ENCODE results near the gene FAF1. TPM values are rescaled to one million over a fixed set of nuclear protein-coding genes. Genes with fewer than 3 reads are reported as not detected.

FAF1 gene
- total and polyA plus RNA-seq, 9 of the 15 experiments (the other 6 are each of a cell fraction or from before 2014, with no cell fraction given): 48.7 to 225 (median 118) TPM

GRCh38 chr1:50720457-50721053, 239.5 kb downstream of the FAF1 start (continued):
- peak; percentile 58 for TF ChIP-seq CCNT2 (IDR thresholded peaks at IDR 0.05; ENCODE audit: borderline replicate concordance, extremely low read depth, insufficient read length, low read depth, low read length)
- no peak for TF ChIP-seq ZNF561 (CRISPR knock-in tag; conservative IDR thresholded peaks at IDR 0.05)
- no peak for TF ChIP-seq ZFP1 (CRISPR knock-in tag; IDR thresholded peaks at IDR 0.05)
- no peak for TF ChIP-seq KDM4B (IDR thresholded peaks at IDR 0.05; ENCODE audit: borderline replicate concordance in 2 of 2, low read depth in 1 of 2)
- no peak for TF ChIP-seq ZBTB43 (CRISPR knock-in tag; IDR thresholded peaks at IDR 0.05)
- TF ChIP-seq SMAD1 (IDR thresholded peaks at IDR 0.05; ENCODE audit: low read depth, low read length, partially characterized antibody): no peak
- TF ChIP-seq TAL1 (IDR thresholded peaks at IDR 0.05): peak; percentile 86
- peak; percentile 63 to 64; a peak in 2 of 4 replicates for TF ChIP-seq ARNT (IDR thresholded peaks at IDR 0.05)
- TF ChIP-seq NFE2 (IDR thresholded peaks at IDR 0.05; ENCODE audit: low read depth): no peak
- TF ChIP-seq HDAC8 (tag; IDR thresholded peaks at IDR 0.05): no peak
- TF ChIP-seq JUND (IDR thresholded peaks at IDR 0.05; ENCODE audit: borderline replicate concordance, low read depth, low read length): peak; percentile 63; the same call in 1 of the 2 replicates
- TF ChIP-seq JUND (tag; IDR thresholded peaks at IDR 0.05; ENCODE audit: borderline replicate concordance, low read depth, low read length): peak; percentile 40; the same call in 1 of the 3 replicates
- TF ChIP-seq GATA2 (CRISPR knock-in tag; IDR thresholded peaks at IDR 0.05): peak; percentile 70
- TF ChIP-seq, protein P1, sequence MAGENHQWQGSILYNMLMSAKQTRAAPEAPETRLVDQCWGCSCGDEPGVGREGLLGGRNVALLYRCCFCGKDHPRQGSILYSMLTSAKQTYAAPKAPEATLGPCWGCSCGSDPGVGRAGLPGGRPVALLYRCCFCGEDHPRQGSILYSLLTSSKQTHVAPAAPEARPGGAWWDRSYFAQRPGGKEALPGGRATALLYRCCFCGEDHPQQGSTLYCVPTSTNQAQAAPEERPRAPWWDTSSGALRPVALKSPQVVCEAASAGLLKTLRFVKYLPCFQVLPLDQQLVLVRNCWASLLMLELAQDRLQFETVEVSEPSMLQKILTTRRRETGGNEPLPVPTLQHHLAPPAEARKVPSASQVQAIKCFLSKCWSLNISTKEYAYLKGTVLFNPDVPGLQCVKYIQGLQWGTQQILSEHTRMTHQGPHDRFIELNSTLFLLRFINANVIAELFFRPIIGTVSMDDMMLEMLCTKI (IDR thresholded peaks at IDR 0.05; ENCODE audit: partially characterized antibody): no peak
- TF ChIP-seq, protein P2, sequence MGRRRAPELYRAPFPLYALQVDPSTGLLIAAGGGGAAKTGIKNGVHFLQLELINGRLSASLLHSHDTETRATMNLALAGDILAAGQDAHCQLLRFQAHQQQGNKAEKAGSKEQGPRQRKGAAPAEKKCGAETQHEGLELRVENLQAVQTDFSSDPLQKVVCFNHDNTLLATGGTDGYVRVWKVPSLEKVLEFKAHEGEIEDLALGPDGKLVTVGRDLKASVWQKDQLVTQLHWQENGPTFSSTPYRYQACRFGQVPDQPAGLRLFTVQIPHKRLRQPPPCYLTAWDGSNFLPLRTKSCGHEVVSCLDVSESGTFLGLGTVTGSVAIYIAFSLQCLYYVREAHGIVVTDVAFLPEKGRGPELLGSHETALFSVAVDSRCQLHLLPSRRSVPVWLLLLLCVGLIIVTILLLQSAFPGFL (CRISPR knock-in tag; IDR thresholded peaks at IDR 0.05): no peak
- TF ChIP-seq E2F3 (CRISPR knock-in tag; IDR thresholded peaks at IDR 0.05): no peak
- TF ChIP-seq RBM17 (IDR thresholded peaks at IDR 0.05; ENCODE audit: borderline replicate concordance, low read depth, low read length): no peak
- TF ChIP-seq JUN (IDR thresholded peaks at IDR 0.05; ENCODE audit: borderline replicate concordance, low read depth, low read length): 0 out of 2 replicates have a peak, but pooled peaks have one; percentile 16
- TF ChIP-seq JUN (CRISPR knock-in tag; IDR thresholded peaks at IDR 0.05; ENCODE audit: borderline replicate concordance): no peak
- TF ChIP-seq SIN3A (IDR thresholded peaks at IDR 0.05; ENCODE audit: borderline replicate concordance in 2 of 2, control insufficient read depth in 1 of 2, low read depth in 2 of 2, low read length in 2 of 2): no peak
- no peak for TF ChIP-seq ZNF146 (CRISPR knock-in tag; IDR thresholded peaks at IDR 0.05; ENCODE audit: unreplicated experiment)
- peak; percentile 84 to 86 for TF ChIP-seq TRIM24 (IDR thresholded peaks at IDR 0.05)
- TF ChIP-seq ZFPM2 (CRISPR knock-in tag; IDR thresholded peaks at IDR 0.05): no peak
- TF ChIP-seq DPF2 (IDR thresholded peaks at IDR 0.05): peak; percentile 90

Measured in K562 (cell line).